Measurements from ENCODE around the gene TPTE2. TPM values are rescaled to one million over a fixed set of nuclear protein-coding genes. Genes with fewer than 3 reads are reported as not detected.

Gene TPTE2
- total and polyA plus RNA-seq, 2 experiments from 2014 or later: not detected

- H3K36me3 Mint-ChIP-seq (ENCODE audit: low read depth): peaks cover 9% of the 10 kb centered on the region; the same call in 1 of the 3 replicates
- Histone ChIP-seq H3K27ac (ENCODE audit: low read depth) (no peak overlapping the region), H3K9me2 (ENCODE audit: insufficient read depth) (no peaks in the 10 kb centered on the region), H3K4me1 (ENCODE audit: insufficient read depth) (no peaks in the 10 kb centered on the region), H3K4me3 (no peak overlapping the region), H3F3A (replicated peaks; ENCODE audit: low read depth) (no peaks in the 10 kb centered on the region), H3K27me3 (ENCODE audit: insufficient read depth) (no peaks in the 10 kb centered on the region), H2AFZ (no peak overlapping the region), H3K36me3 (ENCODE audit: insufficient read depth) (no peaks in the 10 kb centered on the region), H3K79me2 (replicated peaks; ENCODE audit: insufficient read depth) (no peaks in the 10 kb centered on the region), H4K20me1 (replicated peaks; ENCODE audit: insufficient read depth) (no peaks in the 10 kb centered on the region), H3K4me2 (no peak overlapping the region)
- H3K4me3 Mint-ChIP-seq: no peak overlapping the region
- H3K27me3 Mint-ChIP-seq (ENCODE audit: insufficient read depth, low read depth, poor library complexity): peaks cover 2% of the 10 kb centered on the region
- H3K27ac Mint-ChIP-seq: no peak overlapping the region
- no peaks in the 10 kb centered on the region for H3K4me1 Mint-ChIP-seq
- TF ChIP-seq STAT1 (IDR thresholded peaks at IDR 0.05; ENCODE audit: unreplicated experiment): no peak
- TF ChIP-seq ZNF114 (CRISPR knock-in tag; IDR thresholded peaks at IDR 0.05): no peak
- TF ChIP-seq ZNF331 (CRISPR knock-in tag; IDR thresholded peaks at IDR 0.05; ENCODE audit: low read depth): no peak
- no peak for TF ChIP-seq ZNF462 (CRISPR knock-in tag; IDR thresholded peaks at IDR 0.05)
- no peak for TF ChIP-seq CTCF (conservative IDR thresholded peaks at IDR 0.05; ENCODE audit: low read depth in 2 of 2)
- TF ChIP-seq REST (IDR thresholded peaks at IDR 0.05; ENCODE audit: unreplicated experiment): no peak
- TF ChIP-seq ETS1 (IDR thresholded peaks at IDR 0.05): no peak
- TF ChIP-seq EZH2 (IDR thresholded peaks at IDR 0.05; ENCODE audit: low read depth, unreplicated experiment): no peak
- no peak for TF ChIP-seq CREB1 (CRISPR knock-in tag; IDR thresholded peaks at IDR 0.05; ENCODE audit: low read depth)
- TF ChIP-seq NANOG (IDR thresholded peaks at IDR 0.05; ENCODE audit: borderline replicate concordance): no peak
- TF ChIP-seq EZH2phosphoT487 (IDR thresholded peaks at IDR 0.05; ENCODE audit: unreplicated experiment): no peak
- no peak for TF ChIP-seq POLR2AphosphoS5 (IDR thresholded peaks at IDR 0.05; ENCODE audit: low read depth)
- TF ChIP-seq JUNB (IDR thresholded peaks at IDR 0.05; ENCODE audit: unreplicated experiment): no peak
- ATAC-seq (no peak), DNase-seq (ENCODE audit: low spot score) (no peak)
- peaks cover 87% of the 10 kb centered on the region for H3K9me3 Mint-ChIP-seq
Measured at GRCh38 chr13:19519049-19519448, 42.3 kb downstream of the TPTE2 start.
